GM23248 (cell line): ENCODE measurements around the gene ALX3.

Experiments used
- EZH2 ChIP-seq: fragments of 200-600 bp; sonication (generic); IDR thresholded peaks from 2 replicates; pipeline ENCODE4 v1.6.1; 2018; ENCODE audit warnings: antibody characterized with exemption, mild to moderate bottlenecking; ENCODE audit not compliant: insufficient read depth, poor library complexity, severe bottlenecking
- EZH2phosphoT487 ChIP-seq: fragments of 200-600 bp; sonication (generic); IDR thresholded peaks from 2 replicates; pipeline ENCODE4 v1.6.1; 2018; ENCODE audit warnings: antibody characterized with exemption, moderate library complexity, mild to moderate bottlenecking, low read depth; ENCODE audit not compliant: insufficient read depth

DNA sequence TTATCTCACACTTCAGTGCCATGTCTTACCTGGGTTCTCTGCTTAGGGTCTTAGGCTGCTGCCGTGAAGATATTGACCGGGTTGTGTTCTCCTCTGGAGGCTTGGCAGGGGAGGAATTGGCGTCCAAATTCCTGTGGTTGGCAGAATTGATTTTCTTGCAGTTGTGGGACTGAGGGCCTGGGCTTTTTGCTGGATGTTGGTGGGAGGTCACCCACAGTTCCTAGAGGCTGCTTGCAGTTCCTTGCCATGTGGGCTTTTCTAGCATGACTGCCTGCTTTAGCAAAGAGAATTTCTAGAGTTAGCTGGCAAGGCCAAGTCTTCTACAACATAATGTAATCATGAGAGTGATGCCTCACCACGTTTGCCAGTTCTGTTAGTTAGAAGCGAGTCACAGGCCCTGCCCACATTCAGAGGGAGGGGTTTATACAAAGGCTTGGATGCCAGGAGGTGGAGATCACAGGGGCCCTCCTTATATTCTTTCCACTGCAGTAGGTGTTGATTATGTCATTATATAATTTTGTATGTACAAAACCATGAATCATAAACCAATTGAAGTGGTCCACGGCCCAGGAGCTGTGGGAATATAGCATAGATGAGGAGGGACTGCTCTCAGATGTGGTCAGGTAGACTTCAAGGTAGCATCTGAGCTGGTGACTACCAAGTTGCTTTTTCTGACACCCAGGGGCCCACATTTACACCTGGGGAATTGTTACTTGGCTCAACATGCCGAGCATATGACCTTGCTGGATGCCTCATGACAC lies 48.3 kb upstream of the ALX3 start:
- TF ChIP-seq EZH2 (no peak), EZH2phosphoT487 (no peak)
